RPMI7951 (cell line): ENCODE data around the gene KRI1. TPM values are rescaled to one million over a fixed set of nuclear protein-coding genes. Genes with fewer than 3 reads are reported as not detected.

Experiments used
- DNase-seq: peaks from one replicate; pipeline ENCODE4 v3.0.0-alpha.2; 2012; ENCODE audit warnings: low read depth
- total RNA-seq: library from RNA; depleted of rRNA; stranded (reverse); fragments of >200 nt; shearing (Covaris generic); gene quantifications from 2 replicates; pipeline ENCODE4 v1.2.3, GENCODE V29; 2014; rRNA removed

KRI1 gene
- 10.1 and 12.1 TPM in 2 replicates for total RNA-seq

DNA sequence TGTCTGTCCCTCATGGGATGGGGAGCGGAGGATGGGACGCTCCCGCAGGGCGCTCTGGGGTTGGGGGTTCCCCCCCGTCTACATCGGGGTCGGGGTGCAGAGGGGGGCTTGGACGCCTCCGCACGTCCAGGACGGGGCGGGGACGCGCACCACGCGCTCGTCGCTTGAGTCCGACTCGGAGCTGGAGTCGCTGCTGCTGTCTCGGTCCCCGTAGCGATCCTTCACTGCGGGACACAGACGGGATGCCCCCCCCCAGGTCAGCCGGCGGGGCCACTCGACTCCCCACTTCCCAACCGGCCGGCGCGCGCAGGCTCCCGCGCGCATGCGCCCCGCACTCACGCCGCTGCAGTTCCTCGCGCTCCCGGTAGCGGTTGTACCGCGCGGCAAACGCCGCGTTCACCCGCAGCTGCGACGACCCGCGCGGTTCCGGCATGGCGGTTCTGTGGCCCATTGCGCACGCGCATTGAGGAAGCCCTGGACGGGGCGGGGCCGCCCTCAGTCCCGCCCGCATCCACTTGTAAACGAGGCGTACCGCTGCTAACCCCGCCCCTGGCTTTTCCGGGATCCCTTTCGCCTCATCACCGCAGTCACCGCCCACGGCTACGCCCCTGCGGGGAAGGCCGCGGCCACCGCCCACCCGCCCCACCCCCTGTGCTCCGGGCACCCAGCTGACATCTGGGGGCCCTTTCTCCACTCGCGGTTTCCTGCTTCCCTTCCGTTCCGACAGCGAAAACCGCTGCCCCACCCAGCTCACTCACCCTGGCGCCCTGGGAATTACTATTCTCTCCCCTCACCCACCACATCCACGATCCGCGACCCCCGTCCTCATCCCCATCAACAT, at the start of gene KRI1:
Gene KRI1 (minus strand): TSS at position 444 of the 841 bp plus-strand sequence. CDS start 11 bp downstream, at position 433.
- DNase-seq: peak; percentile 96

- no peak for DNase-seq
Observed at GRCh38 chr19:10612499-10613119, 46.8 kb upstream of the KRI1 start.

- DNase-seq: no peak
Observed at GRCh38 chr19:10611907-10612306, 46.1 kb upstream of the KRI1 start.

DNA sequence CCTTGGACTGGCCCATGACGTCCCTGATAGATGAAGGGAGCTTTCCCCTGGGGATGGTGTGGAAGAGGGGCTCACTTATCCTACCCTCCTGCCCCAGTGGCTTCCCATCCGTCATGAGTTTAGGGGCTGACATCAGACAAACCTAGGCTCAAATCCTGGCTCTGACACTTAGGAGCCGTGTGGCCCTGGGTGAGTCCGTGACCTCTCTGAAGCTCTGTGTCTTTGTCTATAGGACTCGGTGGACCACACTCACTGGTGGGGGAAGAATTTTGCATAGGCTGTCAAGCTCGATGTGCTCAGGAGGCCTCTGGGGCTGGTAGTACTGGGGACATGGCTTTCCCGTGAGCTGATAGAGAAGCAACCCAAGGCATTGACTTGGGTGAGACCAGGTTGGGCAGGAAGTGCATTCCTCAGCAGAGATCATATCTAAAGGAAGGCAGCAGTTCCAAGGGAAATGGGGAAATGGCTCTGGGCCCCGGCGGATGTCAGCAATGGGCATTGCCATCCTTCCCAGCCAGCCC, 38.7 kb upstream of the KRI1 start:
- no peak for DNase-seq

- peak; percentile 34 for DNase-seq
Observed at GRCh38 chr19:10603873-10604459, 38.2 kb upstream of the KRI1 start.

GRCh38 chr19:10603084-10603872, 37.5 kb upstream of the KRI1 start:
- DNase-seq: no peak

GRCh38 chr19:10602330-10603083, 36.7 kb upstream of the KRI1 start:
- peak; percentile 70 for DNase-seq

- no peak for DNase-seq
Observed at GRCh38 chr19:10601999-10602329, 36.2 kb upstream of the KRI1 start.

GRCh38 chr19:10600149-10600548, 34.3 kb upstream of the KRI1 start:
- no peak for DNase-seq

DNA sequence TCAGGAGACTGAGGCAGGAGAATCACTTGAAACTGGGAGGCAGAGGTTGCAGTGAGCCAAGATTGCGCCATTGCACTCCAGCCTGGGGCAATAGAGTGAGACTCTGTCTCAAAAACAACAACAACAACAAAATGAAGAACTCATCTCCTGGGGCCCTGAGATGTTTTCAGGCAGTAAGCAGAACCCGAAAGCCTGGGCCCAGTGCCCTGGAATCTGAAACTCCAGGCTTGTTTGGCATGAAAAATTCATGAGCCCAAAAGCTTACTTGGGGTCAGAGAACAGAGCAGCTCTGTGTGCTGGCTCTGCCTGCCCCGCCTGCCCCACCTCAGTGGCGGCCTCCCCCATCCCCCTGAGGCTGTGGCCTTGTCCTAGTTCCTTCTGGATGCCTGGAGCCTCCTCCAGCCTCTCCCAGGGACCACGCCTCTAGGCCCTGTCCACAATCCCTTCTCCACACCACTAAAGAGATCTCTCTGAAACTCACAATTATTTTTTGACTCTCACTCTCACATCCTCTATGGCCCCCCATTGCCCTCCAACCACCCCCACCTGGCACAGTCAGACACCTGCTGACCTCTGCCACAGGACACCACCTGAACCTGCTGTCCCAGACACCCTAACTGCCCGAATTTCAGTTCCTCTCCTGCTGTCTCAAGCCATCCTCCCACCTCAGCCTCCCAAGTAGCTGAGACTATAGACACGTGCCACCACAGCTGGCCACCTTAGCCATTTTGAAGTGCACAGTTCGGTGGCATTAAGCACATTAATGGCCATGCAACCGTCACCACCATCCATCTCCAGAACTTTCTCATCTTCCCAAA, 28.2 kb upstream of the KRI1 start:
- no peak for DNase-seq

- no peak for DNase-seq
Observed at GRCh38 chr19:10593148-10593547, 27.3 kb upstream of the KRI1 start.

DNA sequence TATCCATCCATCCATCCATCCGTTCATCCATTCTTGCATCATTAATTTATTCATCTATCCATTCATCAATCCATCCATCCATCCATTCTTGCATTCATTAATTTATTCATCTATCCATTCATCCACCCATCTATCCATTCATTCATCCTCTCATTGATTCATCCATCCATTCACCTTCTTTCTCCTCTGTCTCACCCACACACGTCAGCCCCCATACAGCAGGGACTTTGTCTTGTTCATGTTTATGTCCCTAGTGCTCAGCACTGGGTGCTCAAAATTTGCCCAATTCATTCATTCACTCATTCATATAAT, 22.0 kb upstream of the KRI1 start:
- no peak for DNase-seq

DNA sequence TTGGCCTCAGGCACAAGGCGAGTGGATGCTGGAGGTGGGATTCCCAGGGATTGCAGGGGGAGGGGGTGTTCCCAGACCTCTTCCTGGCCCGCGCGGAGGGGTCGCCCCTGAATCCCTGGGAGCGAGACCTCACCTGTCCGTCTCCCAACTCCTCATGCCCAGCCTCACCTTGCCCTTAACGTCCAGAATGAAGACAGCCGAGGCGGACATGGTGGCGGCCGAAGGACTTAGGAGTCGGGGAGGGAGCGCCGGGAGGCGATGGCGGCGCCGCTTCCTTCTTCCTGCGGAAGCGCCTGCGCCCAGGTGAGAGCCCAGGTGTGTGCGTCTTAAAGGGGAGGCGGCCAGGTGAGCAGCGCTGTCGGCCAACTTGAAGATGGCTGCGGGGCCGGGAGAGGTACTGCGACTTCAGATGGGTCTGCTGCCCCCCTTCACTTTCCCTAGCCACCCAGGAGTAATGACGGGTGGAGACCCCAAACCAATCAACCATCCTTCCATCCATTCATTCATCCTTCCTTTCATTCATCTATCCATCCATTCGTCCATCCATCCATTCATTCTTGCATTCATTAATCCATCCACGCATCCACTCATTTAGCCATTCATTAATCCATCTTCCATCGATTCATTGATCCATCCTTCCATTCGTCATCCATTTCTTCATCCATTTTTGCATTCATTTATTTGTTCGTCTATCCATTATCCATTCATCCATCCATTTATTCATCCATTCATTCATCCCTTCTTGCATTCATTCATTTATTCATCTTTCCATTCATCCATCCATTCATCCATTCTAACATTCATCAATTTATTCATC, 21.4 kb upstream of the KRI1 start, which contains the start of gene AP1M2:
Gene AP1M2 (minus strand): TSS at position 291 of the 817 bp plus-strand sequence. CDS start 81 bp downstream, at position 210.
- no peak for DNase-seq

DNA sequence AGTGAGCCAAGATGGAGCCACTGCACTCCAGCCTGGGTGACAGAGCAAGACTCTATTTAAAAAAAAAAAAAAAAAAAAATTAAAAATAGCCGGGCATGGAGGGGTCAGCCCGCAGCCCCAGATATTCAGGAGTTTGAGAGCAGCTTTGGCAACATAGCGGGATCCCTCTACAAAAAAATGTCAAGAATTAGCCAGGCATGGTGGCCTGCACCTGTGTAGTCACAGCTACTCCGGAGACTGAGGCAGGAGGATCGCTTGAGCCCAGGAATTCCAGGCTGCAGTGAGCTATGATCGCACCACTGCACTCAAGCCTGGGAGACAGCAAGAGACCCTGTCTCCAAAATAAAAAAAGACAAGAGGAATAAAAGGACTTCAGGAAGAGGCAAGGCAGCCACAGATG, 20.6 kb upstream of the KRI1 start:
- no peak for DNase-seq

- no peak for DNase-seq
Observed at GRCh38 chr19:10583036-10583776, 17.4 kb upstream of the KRI1 start.

- DNase-seq: no peak
Observed at GRCh38 chr19:10582091-10582490, 16.3 kb upstream of the KRI1 start.

DNA sequence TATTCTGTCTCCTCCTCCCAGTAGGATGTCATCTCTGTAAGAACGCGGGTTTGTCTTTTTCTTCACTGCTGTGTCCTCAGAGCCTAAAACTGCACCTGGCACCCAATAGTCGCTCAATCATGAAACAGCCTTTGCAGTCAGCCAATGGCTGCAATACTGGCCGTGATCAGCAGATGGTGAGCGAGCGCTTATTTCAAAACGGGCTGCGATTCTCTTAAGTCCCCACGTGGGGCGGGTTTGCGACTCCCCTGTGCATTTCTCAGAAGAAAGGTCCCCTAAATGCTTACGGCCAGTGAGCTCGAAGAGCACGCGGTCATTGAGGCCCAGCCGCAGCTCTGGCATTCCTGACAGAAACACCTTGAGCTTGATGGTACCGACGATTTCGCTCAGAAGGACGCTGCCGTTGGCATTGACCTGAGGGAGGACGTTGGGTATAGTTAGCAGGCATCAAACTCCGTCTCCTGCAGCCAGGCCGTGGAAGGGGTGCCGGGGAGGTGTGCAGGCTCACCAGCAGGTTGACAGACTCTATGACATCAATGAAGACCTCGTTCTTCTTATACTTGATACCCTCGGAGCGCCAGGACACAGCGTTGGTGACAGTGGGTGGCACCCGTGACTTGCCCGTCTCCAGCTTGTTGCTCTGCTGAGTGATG, 15.3 kb upstream of the KRI1 start:
- DNase-seq: peak; percentile 86

DNA sequence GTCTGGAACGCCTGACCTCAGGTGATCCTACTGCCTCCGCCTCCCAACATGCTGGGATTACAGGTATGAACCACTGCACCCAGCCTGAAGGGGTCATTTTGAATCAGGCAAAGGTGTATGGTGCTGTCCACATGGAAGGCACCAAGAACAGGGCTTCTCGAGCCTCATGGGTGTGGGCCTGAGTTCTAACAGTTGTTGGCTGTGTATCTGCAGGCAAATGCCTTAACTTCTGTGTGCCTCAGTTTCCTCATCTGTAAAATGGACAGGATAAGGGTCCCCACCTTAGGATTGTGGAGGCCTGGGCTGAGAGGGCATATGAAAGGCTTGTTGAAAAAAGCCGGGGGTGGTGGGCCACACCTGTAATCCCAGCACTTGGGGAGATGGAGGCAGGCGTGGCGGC, 12.1 kb upstream of the KRI1 start:
- DNase-seq: no peak
